ENCODE results near the gene CNTNAP2.
A peak's percentile ranks its signal among the peaks of the same experiment; 100 is the strongest.

The CNTNAP2 gene

GRCh38 chr7:146635205-146636032, 518.8 kb downstream of the CNTNAP2 start:
- DNase-seq, result peak; percentile 1

- DNase-seq, result no peak
Measured at GRCh38 chr7:146636033-146636356, 519.4 kb downstream of the CNTNAP2 start.

- DNase-seq, result no peak
Measured at GRCh38 chr7:146636581-146636980, 520.0 kb downstream of the CNTNAP2 start.

- no peak for DNase-seq
Measured at GRCh38 chr7:146639291-146639690, 522.7 kb downstream of the CNTNAP2 start.

GRCh38 chr7:146641491-146641890, 524.9 kb downstream of the CNTNAP2 start:
- no peak for DNase-seq

- DNase-seq, result no peak
Measured at GRCh38 chr7:146645383-146645976, 528.9 kb downstream of the CNTNAP2 start.

- DNase-seq, result no peak
Measured at GRCh38 chr7:146647445-146647844, 530.8 kb downstream of the CNTNAP2 start.

GRCh38 chr7:146652176-146652575, 535.6 kb downstream of the CNTNAP2 start:
- no peak for DNase-seq

GRCh38 chr7:146654048-146654447, 537.4 kb downstream of the CNTNAP2 start:
- no peak for DNase-seq

- DNase-seq, result peak; percentile 95
Measured at GRCh38 chr7:146655928-146656797, 539.6 kb downstream of the CNTNAP2 start.

GRCh38 chr7:146656988-146657387, 540.4 kb downstream of the CNTNAP2 start:
- DNase-seq, result no peak

- DNase-seq, result no peak
Measured at GRCh38 chr7:146658604-146659003, 542.0 kb downstream of the CNTNAP2 start.

GRCh38 chr7:146659732-146660131, 543.1 kb downstream of the CNTNAP2 start:
- peak; percentile 49 for DNase-seq

GRCh38 chr7:146660839-146661238, 544.2 kb downstream of the CNTNAP2 start:
- DNase-seq, result peak; percentile 34

- no peak for DNase-seq
Measured at GRCh38 chr7:146661435-146661834, 544.8 kb downstream of the CNTNAP2 start.

GRCh38 chr7:146661929-146662328, 545.3 kb downstream of the CNTNAP2 start:
- DNase-seq, result no peak

- DNase-seq, result no peak
Measured at GRCh38 chr7:146665023-146665422, 548.4 kb downstream of the CNTNAP2 start.

- DNase-seq, result no peak
Measured at GRCh38 chr7:146670532-146670931, 553.9 kb downstream of the CNTNAP2 start.

- DNase-seq, result no peak
Measured at GRCh38 chr7:146681487-146681886, 564.9 kb downstream of the CNTNAP2 start.

- DNase-seq, result no peak
Measured at GRCh38 chr7:146683439-146683838, 566.8 kb downstream of the CNTNAP2 start.

GRCh38 chr7:146690987-146691386, 574.4 kb downstream of the CNTNAP2 start:
- DNase-seq, result no peak

- no peak for DNase-seq
Measured at GRCh38 chr7:146698995-146699610, 582.5 kb downstream of the CNTNAP2 start.

- no peak for DNase-seq
Measured at GRCh38 chr7:146700015-146700560, 583.5 kb downstream of the CNTNAP2 start.
